NB4 (cell line): ENCODE data around the gene CSMD2.

Experiments used
- CTCF ChIP-seq: IDR thresholded peaks from one replicate; pipeline ENCODE4 v1.5.1; 2012; ENCODE audit warnings: low read depth, low read length
- MAX ChIP-seq: IDR thresholded peaks from 2 replicates; pipeline ENCODE4 v1.6.1; 2011; ENCODE audit warnings: low read depth, low read length
- MYC ChIP-seq: IDR thresholded peaks from 2 replicates; pipeline ENCODE4 v1.6.1; 2011; ENCODE audit warnings: low read depth, low read length
- POLR2A ChIP-seq: IDR thresholded peaks from 2 replicates; pipeline ENCODE4 v1.6.1; 2011; ENCODE audit warnings: mild to moderate bottlenecking; ENCODE audit not compliant: insufficient read length; ENCODE audit errors: extremely low read depth

- no peak for TF ChIP-seq CTCF
- no peak for TF ChIP-seq MAX
- TF ChIP-seq POLR2A: no peak
- no peak for TF ChIP-seq MYC
Observed at GRCh38 chr1:33828654-33829053, 336.4 kb downstream of the CSMD2 start.
